HG03108 (cell line): Measurements from ENCODE around the gene NPAS3.
A peak's percentile ranks its signal among the peaks of the same experiment; 100 is the strongest.

Experiments used
- ATAC-seq: cut with Tn5 transposase; IDR thresholded peaks from one replicate; pipeline ENCODE4 v1.9.1; 2021; ENCODE audit warnings: moderate library complexity; ENCODE audit not compliant: unreplicated experiment

Gene NPAS3

GRCh38 chr14:33534632-33535031 lies 596.0 kb downstream of the NPAS3 start:
- no peak for ATAC-seq

- ATAC-seq: no peak
Observed at GRCh38 chr14:33539918-33540357, 601.3 kb downstream of the NPAS3 start.

- no peak for ATAC-seq
Observed at GRCh38 chr14:33541171-33541570, 602.5 kb downstream of the NPAS3 start.

GRCh38 chr14:33542338-33543287 lies 603.9 kb downstream of the NPAS3 start:
- no peak for ATAC-seq

GRCh38 chr14:33545696-33546095 lies 607.0 kb downstream of the NPAS3 start:
- no peak for ATAC-seq

- ATAC-seq: no peak
Observed at GRCh38 chr14:33548606-33549005, 609.9 kb downstream of the NPAS3 start.

GRCh38 chr14:33551963-33552362 lies 613.3 kb downstream of the NPAS3 start:
- no peak for ATAC-seq

- ATAC-seq: no peak
Observed at GRCh38 chr14:33553706-33554278, 615.1 kb downstream of the NPAS3 start.

- no peak for ATAC-seq
Observed at GRCh38 chr14:33554988-33555387, 616.3 kb downstream of the NPAS3 start.

GRCh38 chr14:33555710-33556350 lies 617.2 kb downstream of the NPAS3 start:
- ATAC-seq: no peak

- ATAC-seq: no peak
Observed at GRCh38 chr14:33556382-33557121, 617.9 kb downstream of the NPAS3 start.

- ATAC-seq: no peak
Observed at GRCh38 chr14:33560718-33561431, 622.2 kb downstream of the NPAS3 start.

- ATAC-seq: no peak
Observed at GRCh38 chr14:33561488-33562175, 623.0 kb downstream of the NPAS3 start.

GRCh38 chr14:33563191-33563900 lies 624.7 kb downstream of the NPAS3 start:
- no peak for ATAC-seq

- no peak for ATAC-seq
Observed at GRCh38 chr14:33563901-33564197, 625.2 kb downstream of the NPAS3 start.

GRCh38 chr14:33564774-33565630 lies 626.3 kb downstream of the NPAS3 start:
- ATAC-seq: peak; percentile 63

- no peak for ATAC-seq
Observed at GRCh38 chr14:33566082-33566481, 627.4 kb downstream of the NPAS3 start.

GRCh38 chr14:33567023-33567728 lies 628.5 kb downstream of the NPAS3 start:
- ATAC-seq: no peak
